Astrocyte (in vitro differentiated cells and primary cell): ENCODE results near the gene TMC2.

ENCODE experiments used
- CTCF ChIP-seq: IDR thresholded peaks from 2 replicates; pipeline ENCODE4 v1.5.1; 2011; ENCODE audit warnings: low read depth, mild to moderate bottlenecking, inconsistent platforms, low read length, moderate library complexity; ENCODE audit not compliant: insufficient read depth
- EZH2 ChIP-seq: IDR thresholded peaks from 2 replicates; pipeline ENCODE4 v1.6.1; 2012; ENCODE audit warnings: mild to moderate bottlenecking, low read length, inconsistent platforms; ENCODE audit not compliant: insufficient read depth

GRCh38 chr20:2528671-2529271 is 7.6 kb upstream of the TMC2 start:
- no peak for TF ChIP-seq CTCF
- no peak for TF ChIP-seq EZH2
